Left renal pelvis (tissue), 4 donors: Measurements from ENCODE around the gene B3GALT2. TPM values are rescaled to one million over a fixed set of nuclear protein-coding genes. Genes with fewer than 3 reads are reported as not detected.
"Not testable (repeated sequence)": the region's sequence is repeated elsewhere in the genome, so short reads cannot be mapped to it uniquely, and the experiment has no call there.

Source experiments
- DNase-seq, 4 donors: peaks; one replicate each; pipeline ENCODE4 v3.0.0-alpha.2; 2013; ENCODE audit warnings: low read depth in 4 of 4, low spot score in 3 of 4
- polyA plus RNA-seq, 4 donors: library from polyadenylated mRNA; unstranded; fragments of 120-200 nt; gene quantifications; one replicate each; pipeline ENCODE4 v1.2.1, GENCODE V29; 2013; ENCODE audit not compliant: insufficient read length in 4 of 4

Gene B3GALT2
- polyA plus RNA-seq = 10 to 100 TPM; 11.8 to 24.8 (median 14.9) TPM

GRCh38 chr1:193185901-193186731, at the start of gene B3GALT2:
B3GALT2 (minus strand) TSS chr1:193186613; CDS start chr1:193181562, 5,051 bp downstream.
- DNase-seq = no peak

- DNase-seq = no peak
Observed at GRCh38 chr1:193234530-193234929, 48.1 kb upstream of the B3GALT2 start.

GRCh38 chr1:193231146-193231545, 44.7 kb upstream of the B3GALT2 start:
- not testable (repeated sequence) for DNase-seq

GRCh38 chr1:193229136-193229535, 42.7 kb upstream of the B3GALT2 start:
- DNase-seq = no peak

GRCh38 chr1:193222056-193222615, 35.7 kb upstream of the B3GALT2 start:
- no peak for DNase-seq

GRCh38 chr1:193221651-193222050, 35.2 kb upstream of the B3GALT2 start:
- no peak for DNase-seq

- DNase-seq = no peak
Observed at GRCh38 chr1:193219391-193219790, 33.0 kb upstream of the B3GALT2 start.

GRCh38 chr1:193216920-193217319, 30.5 kb upstream of the B3GALT2 start:
- no peak for DNase-seq

GRCh38 chr1:193213998-193214397, 27.6 kb upstream of the B3GALT2 start:
- DNase-seq = no peak

GRCh38 chr1:193212637-193213036, 26.2 kb upstream of the B3GALT2 start:
- DNase-seq = no peak

- DNase-seq = no peak
Observed at GRCh38 chr1:193211539-193211938, 25.1 kb upstream of the B3GALT2 start.

- peak in 1 of 4 donors; percentile 41 for DNase-seq
Observed at GRCh38 chr1:193210996-193211395, 24.6 kb upstream of the B3GALT2 start.

- DNase-seq = no peak
Observed at GRCh38 chr1:193201021-193201420, 14.6 kb upstream of the B3GALT2 start.

- DNase-seq = no peak
Observed at GRCh38 chr1:193199940-193200339, 13.5 kb upstream of the B3GALT2 start.

GRCh38 chr1:193192586-193192985, 6.2 kb upstream of the B3GALT2 start:
- DNase-seq = no peak

- DNase-seq = no peak
Observed at GRCh38 chr1:193190096-193190744, 3.8 kb upstream of the B3GALT2 start.

- no peak for DNase-seq
Observed at GRCh38 chr1:193189442-193190095, 3.2 kb upstream of the B3GALT2 start.

- DNase-seq = not testable (repeated sequence)
Observed at GRCh38 chr1:193188915-193189314, 2.5 kb upstream of the B3GALT2 start.

- no peak for DNase-seq
Observed at GRCh38 chr1:193187114-193187513, 701 bp upstream of the B3GALT2 start.

- no peak for DNase-seq
Observed at GRCh38 chr1:193185211-193185610, 1.2 kb downstream of the B3GALT2 start.

- DNase-seq = no peak
Observed at GRCh38 chr1:193184776-193185175, 1.6 kb downstream of the B3GALT2 start.
